Nephron progenitor cell (in vitro differentiated cells): Measurements from ENCODE around the gene THRAP3.
A peak's percentile ranks its signal among the peaks of the same experiment; 100 is the strongest.

Experiments
- DNase-seq: peaks from one replicate; pipeline ENCODE4 v3.0.0; 2021
- H3K27ac Mint-ChIP-seq: 2 replicates; pipeline ENCODE4 v1.8.0; 2021; ENCODE audit warnings: mild to moderate bottlenecking, moderate library complexity, mixed read lengths
- H3K27me3 Mint-ChIP-seq: 2 replicates; pipeline ENCODE4 v1.8.0; 2021; ENCODE audit warnings: mild to moderate bottlenecking, low read depth, mixed read lengths; ENCODE audit not compliant: poor library complexity
- H3K36me3 Mint-ChIP-seq: 2 replicates; pipeline ENCODE4 v1.8.0; 2021; ENCODE audit warnings: low read depth, mixed read lengths
- H3K4me1 Mint-ChIP-seq: 2 replicates; pipeline ENCODE4 v1.8.0; 2021; ENCODE audit warnings: mixed read lengths
- H3K4me3 Mint-ChIP-seq: 2 replicates; pipeline ENCODE4 v1.8.0; 2021; ENCODE audit warnings: mild to moderate bottlenecking, moderate library complexity, mixed read lengths
- H3K9me3 Mint-ChIP-seq: 2 replicates; pipeline ENCODE4 v1.8.0; 2021; ENCODE audit warnings: mild to moderate bottlenecking, moderate library complexity, mixed read lengths
- TF ChIP-seq, protein P1 (sequence below): fragments of 200-600 bp; sonication (generic); IDR thresholded peaks from 2 replicates; pipeline ENCODE4 v1.5.0; 2021; ENCODE audit warnings: antibody characterized with exemption

The THRAP3 gene

DNA sequence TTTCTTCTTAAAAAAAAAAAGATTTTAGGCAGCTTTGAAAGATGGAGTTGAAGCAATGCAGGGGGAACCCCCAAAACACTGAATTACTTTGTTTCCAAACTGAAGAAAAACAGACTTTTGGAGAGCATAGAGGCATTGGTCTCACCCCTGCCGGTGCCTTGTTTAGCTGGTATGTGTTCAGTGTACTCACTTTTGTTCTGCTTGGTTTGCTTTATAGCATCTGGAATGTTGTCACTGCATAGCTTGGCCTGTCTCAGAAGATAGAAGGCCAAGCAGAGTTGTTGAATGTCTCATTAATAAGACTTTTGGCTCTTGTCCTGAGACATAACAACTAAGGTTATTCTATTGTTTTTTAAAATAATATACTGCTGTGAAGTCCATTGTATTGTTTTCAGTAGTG, 6.9 kb downstream of the THRAP3 start:
- TF ChIP-seq, protein P1, sequence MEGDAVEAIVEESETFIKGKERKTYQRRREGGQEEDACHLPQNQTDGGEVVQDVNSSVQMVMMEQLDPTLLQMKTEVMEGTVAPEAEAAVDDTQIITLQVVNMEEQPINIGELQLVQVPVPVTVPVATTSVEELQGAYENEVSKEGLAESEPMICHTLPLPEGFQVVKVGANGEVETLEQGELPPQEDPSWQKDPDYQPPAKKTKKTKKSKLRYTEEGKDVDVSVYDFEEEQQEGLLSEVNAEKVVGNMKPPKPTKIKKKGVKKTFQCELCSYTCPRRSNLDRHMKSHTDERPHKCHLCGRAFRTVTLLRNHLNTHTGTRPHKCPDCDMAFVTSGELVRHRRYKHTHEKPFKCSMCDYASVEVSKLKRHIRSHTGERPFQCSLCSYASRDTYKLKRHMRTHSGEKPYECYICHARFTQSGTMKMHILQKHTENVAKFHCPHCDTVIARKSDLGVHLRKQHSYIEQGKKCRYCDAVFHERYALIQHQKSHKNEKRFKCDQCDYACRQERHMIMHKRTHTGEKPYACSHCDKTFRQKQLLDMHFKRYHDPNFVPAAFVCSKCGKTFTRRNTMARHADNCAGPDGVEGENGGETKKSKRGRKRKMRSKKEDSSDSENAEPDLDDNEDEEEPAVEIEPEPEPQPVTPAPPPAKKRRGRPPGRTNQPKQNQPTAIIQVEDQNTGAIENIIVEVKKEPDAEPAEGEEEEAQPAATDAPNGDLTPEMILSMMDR = no peak
- Mint-ChIP-seq H3K4me1 (peaks cover 21% of the 10 kb centered on the region), H3K9me3 (no peaks in the 10 kb centered on the region), H3K36me3 (peaks cover 56% of the 10 kb centered on the region), H3K4me3 (no peak overlapping the region), H3K27ac (peak overlapping the region; percentile 69), H3K27me3 (no peaks in the 10 kb centered on the region)
- DNase-seq = no peak

- Mint-ChIP-seq H3K4me1 (peaks cover 13% of the 10 kb centered on the region), H3K27ac (peak overlapping the region; percentile 93), H3K4me3 (no peak overlapping the region), H3K36me3 (peaks cover 56% of the 10 kb centered on the region), H3K9me3 (no peaks in the 10 kb centered on the region), H3K27me3 (no peaks in the 10 kb centered on the region)
- TF ChIP-seq, protein P1 = no peak
- DNase-seq = no peak
These were observed 8.2 kb downstream of the THRAP3 start for GRCh38 chr1:36232212-36233095.

GRCh38 chr1:36236302-36236701, 12.1 kb downstream of the THRAP3 start:
- peaks cover 5% of the 10 kb centered on the region for H3K9me3 Mint-ChIP-seq
- no peak overlapping the region for H3K4me3 Mint-ChIP-seq
- no peak for DNase-seq
- TF ChIP-seq, protein P1 = no peak
- peak overlapping the region; percentile 59 for H3K27ac Mint-ChIP-seq
- no peaks in the 10 kb centered on the region for H3K27me3 Mint-ChIP-seq
- peaks cover 13% of the 10 kb centered on the region for H3K4me1 Mint-ChIP-seq
- H3K36me3 Mint-ChIP-seq = peaks cover 61% of the 10 kb centered on the region

DNA sequence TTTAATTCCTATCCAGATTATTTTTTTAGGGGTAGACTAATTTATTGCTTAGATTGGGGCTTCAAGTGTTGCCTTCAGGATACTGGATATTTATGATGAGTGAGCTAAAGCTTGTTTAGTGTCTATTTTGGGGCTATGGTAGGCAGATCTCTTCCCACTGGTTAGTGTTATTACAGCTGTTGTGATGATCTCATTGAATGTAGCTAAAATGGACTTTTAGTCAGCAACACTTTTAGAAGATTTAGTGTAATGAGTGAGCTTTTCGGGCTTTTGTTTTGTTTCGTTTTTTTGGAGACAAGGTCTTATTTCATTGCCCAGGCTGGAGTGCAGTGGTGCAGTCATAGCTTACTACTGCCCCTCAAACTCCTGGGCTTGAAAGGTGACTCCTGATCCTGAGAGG, 14.2 kb downstream of the THRAP3 start:
- H3K4me1 Mint-ChIP-seq = peaks cover 7% of the 10 kb centered on the region
- H3K27ac Mint-ChIP-seq = peak overlapping the region; percentile 12
- H3K36me3 Mint-ChIP-seq = peaks cover 69% of the 10 kb centered on the region
- no peak overlapping the region for H3K4me3 Mint-ChIP-seq
- H3K9me3 Mint-ChIP-seq = peaks cover 22% of the 10 kb centered on the region
- DNase-seq = no peak
- TF ChIP-seq, protein P1 = no peak
- H3K27me3 Mint-ChIP-seq = no peaks in the 10 kb centered on the region

- H3K9me3 Mint-ChIP-seq = peaks cover 30% of the 10 kb centered on the region
- H3K4me1 Mint-ChIP-seq = peaks cover 7% of the 10 kb centered on the region
- no peak for DNase-seq
- H3K27ac Mint-ChIP-seq = peak overlapping the region; percentile 87
- peaks cover 80% of the 10 kb centered on the region for H3K36me3 Mint-ChIP-seq
- TF ChIP-seq, protein P1 = no peak
- H3K4me3 Mint-ChIP-seq = no peak overlapping the region
- H3K27me3 Mint-ChIP-seq = no peaks in the 10 kb centered on the region
These were observed 15.8 kb downstream of the THRAP3 start for GRCh38 chr1:36239941-36240637.
